ENCODE results near the gene LCTL.

- TF ChIP-seq EZH2 (IDR thresholded peaks at IDR 0.05; ENCODE audit: borderline replicate concordance, low read length): no peak
- TF ChIP-seq, protein P1, sequence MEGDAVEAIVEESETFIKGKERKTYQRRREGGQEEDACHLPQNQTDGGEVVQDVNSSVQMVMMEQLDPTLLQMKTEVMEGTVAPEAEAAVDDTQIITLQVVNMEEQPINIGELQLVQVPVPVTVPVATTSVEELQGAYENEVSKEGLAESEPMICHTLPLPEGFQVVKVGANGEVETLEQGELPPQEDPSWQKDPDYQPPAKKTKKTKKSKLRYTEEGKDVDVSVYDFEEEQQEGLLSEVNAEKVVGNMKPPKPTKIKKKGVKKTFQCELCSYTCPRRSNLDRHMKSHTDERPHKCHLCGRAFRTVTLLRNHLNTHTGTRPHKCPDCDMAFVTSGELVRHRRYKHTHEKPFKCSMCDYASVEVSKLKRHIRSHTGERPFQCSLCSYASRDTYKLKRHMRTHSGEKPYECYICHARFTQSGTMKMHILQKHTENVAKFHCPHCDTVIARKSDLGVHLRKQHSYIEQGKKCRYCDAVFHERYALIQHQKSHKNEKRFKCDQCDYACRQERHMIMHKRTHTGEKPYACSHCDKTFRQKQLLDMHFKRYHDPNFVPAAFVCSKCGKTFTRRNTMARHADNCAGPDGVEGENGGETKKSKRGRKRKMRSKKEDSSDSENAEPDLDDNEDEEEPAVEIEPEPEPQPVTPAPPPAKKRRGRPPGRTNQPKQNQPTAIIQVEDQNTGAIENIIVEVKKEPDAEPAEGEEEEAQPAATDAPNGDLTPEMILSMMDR (conservative IDR thresholded peaks at IDR 0.05 in 1 of 2, IDR thresholded peaks at IDR 0.05 in 1 of 2; ENCODE audit: extremely low read depth in 1 of 2, insufficient read depth in 1 of 2, low read depth in 1 of 2, low read length in 2 of 2): no peak
These were observed 22.0 kb upstream of the LCTL start for GRCh38 chr15:66587749-66588148.

Data from mammary epithelial cell (primary cell).